MCF 10A (cell line): ENCODE data around the gene STEAP3. TPM values are rescaled to one million over a fixed set of nuclear protein-coding genes. Genes with fewer than 3 reads are reported as not detected.

Experiments used
- BruUV-seq: library from RNA; stranded (reverse); fragments of 400-500 nt; replicated peaks from 2 replicates; lab custom pipeline; 2021; lab: Mats Ljungman, UMichigan
- CTCF ChIA-PET: fragments of 300-600 bp; sonication (Branson Sonifier 250); formaldehyde crosslinking; extraction: SDS; loops from one replicate; lab custom pipeline; 2021; ENCODE audit warnings: antibody characterized with exemption, inconsistent platforms; lab: Yijun Ruan, JAX
- POLR2A ChIA-PET: fragments of 300-600, 350-650 bp; sonication (Branson Sonifier 250); formaldehyde crosslinking; extraction: SDS; loops from one replicate; lab custom pipeline; 2020; ENCODE audit warnings: antibody characterized with exemption, inconsistent platforms; lab: Yijun Ruan, JAX
- DNase-seq: peaks from one replicate; pipeline ENCODE4 v3.0.0-alpha.2; 2018; ENCODE audit not compliant: unreplicated experiment
- H3K27ac Mint-ChIP-seq: one replicate; pipeline ENCODE4 v1.8.0; 2022; ENCODE audit warnings: mild to moderate bottlenecking, low read depth, mixed read lengths; ENCODE audit not compliant: unreplicated experiment
- H3K27me3 Mint-ChIP-seq: one replicate; pipeline ENCODE4 v1.8.0; 2022; ENCODE audit warnings: mixed read lengths; ENCODE audit not compliant: insufficient read depth, unreplicated experiment
- H3K36me3 Mint-ChIP-seq: one replicate; pipeline ENCODE4 v1.8.0; 2022; ENCODE audit warnings: mild to moderate bottlenecking, moderate library complexity, mixed read lengths; ENCODE audit not compliant: insufficient read depth, unreplicated experiment
- H3K4me1 Mint-ChIP-seq: one replicate; pipeline ENCODE4 v1.8.0; 2022; ENCODE audit warnings: mixed read lengths; ENCODE audit not compliant: insufficient read depth, unreplicated experiment
- H3K4me3 Mint-ChIP-seq: one replicate; pipeline ENCODE4 v1.8.0; 2022; ENCODE audit warnings: mild to moderate bottlenecking, moderate library complexity, mixed read lengths; ENCODE audit not compliant: unreplicated experiment
- H3K9me3 Mint-ChIP-seq: one replicate; pipeline ENCODE4 v1.8.0; 2022; ENCODE audit warnings: mixed read lengths; ENCODE audit not compliant: unreplicated experiment
- CTCF ChIP-seq: fragments of 200-600 bp; IDR thresholded peaks from one replicate; pipeline ENCODE4 v1.8.0; 2022; ENCODE audit warnings: antibody characterized with exemption, mild to moderate bottlenecking; ENCODE audit not compliant: unreplicated experiment
- intact Hi-C: fragments of 100-400 bp; cut with micrococcal nuclease; formaldehyde crosslinking; loops from 2 replicates; pipeline ENCODE4 v1.14.1; 2022
- total RNA-seq: library from RNA; stranded (reverse); gene quantifications from 2 replicates; pipeline ENCODE4 v1.2.3, GENCODE V29; 2022

STEAP3 gene
- total RNA-seq, 1 experiment from 2014 or later = 25.0 TPM

DNA sequence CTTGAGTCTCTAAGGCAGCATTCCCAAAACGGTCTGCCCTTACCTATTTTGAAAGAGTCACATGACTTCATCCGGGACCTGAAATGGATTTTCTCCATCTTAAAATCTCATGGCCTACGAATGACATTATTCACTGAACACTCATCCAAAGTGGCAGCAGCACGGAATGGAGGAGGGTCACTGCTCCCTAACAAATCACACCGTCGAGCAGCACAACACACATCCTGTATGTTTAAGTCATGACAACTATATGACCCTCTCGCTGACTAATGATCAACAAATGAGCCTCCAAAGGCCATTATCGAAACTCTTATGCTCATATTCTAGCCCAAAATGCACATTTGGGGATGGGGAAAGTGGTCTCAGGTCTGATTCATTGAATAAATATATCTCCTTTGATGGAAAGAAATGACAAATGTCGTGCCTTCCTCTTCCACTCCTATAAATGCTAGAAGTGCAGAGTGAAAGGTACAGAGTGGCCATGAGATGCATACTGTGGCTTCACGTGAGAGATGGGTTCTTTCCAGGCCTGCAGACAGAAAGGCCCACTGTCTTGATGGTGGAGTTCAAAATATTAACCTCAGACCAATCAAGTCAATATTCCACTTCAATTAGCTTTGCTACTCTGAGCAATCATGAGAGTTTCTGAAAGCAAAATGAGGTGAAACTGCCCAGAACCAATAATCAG, 72.2 kb downstream of the STEAP3 start:
- Mint-ChIP-seq H3K9me3 (no peaks in the 10 kb centered on the region), H3K4me1 (no peaks in the 10 kb centered on the region), H3K27ac (no peak overlapping the region), H3K36me3 (no peaks in the 10 kb centered on the region), H3K4me3 (no peak overlapping the region), H3K27me3 (no peaks in the 10 kb centered on the region)
- ChIA-PET CTCF (interaction anchor here (8.1 kb wide), 1 partner anchor 414 kb away, joined by 145 read pairs; no protein-coding TSS in a partner anchor), POLR2A (no interaction called here)
- intact Hi-C loops = no loop called here
- no peak for TF ChIP-seq CTCF
- no peak for DNase-seq
- BruUV-seq = no TSS peak

- intact Hi-C loops = no loop called here
- no peaks in the 10 kb centered on the region for H3K4me1 Mint-ChIP-seq
- no peak overlapping the region for H3K27ac Mint-ChIP-seq
- no TSS peak for BruUV-seq
- H3K4me3 Mint-ChIP-seq = no peak overlapping the region
- ChIA-PET CTCF (interaction anchor here (1.1 to 2.9 kb wide), 3 partner anchors 8 to 419 kb away, joined by 3 to 16 read pairs (median 12); no protein-coding TSS in a partner anchor), POLR2A (no interaction called here)
- no peak for TF ChIP-seq CTCF
- DNase-seq = no peak
- no peaks in the 10 kb centered on the region for H3K9me3 Mint-ChIP-seq
- H3K36me3 Mint-ChIP-seq = no peaks in the 10 kb centered on the region
- no peaks in the 10 kb centered on the region for H3K27me3 Mint-ChIP-seq
Measured at GRCh38 chr2:119301413-119301812, 77.8 kb downstream of the STEAP3 start.

DNA sequence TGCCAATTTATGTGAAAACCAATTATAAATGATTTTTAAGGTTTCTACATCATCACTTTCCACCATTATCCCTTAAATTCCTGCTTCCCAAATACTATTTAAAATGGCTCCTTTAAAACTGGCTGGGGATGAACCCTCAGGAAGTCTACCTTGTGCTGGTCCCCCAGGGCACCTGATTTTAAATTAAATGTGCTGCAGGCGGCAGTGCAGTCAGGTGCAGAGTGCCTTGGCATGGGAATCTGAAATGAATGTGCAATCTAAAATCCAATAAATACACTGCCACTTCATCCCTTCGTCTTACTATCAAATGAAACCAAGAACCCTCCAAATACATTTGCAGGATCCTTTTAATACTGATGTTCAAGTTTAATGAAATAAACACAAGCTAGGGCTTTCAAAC, 81.2 kb downstream of the STEAP3 start:
- H3K27me3 Mint-ChIP-seq = no peaks in the 10 kb centered on the region
- H3K4me1 Mint-ChIP-seq = no peaks in the 10 kb centered on the region
- ChIA-PET CTCF (interaction anchor here (0.6 to 1.3 kb wide), 4 partner anchors 21 to 423 kb away, joined by 3 read pairs; no protein-coding TSS in a partner anchor), POLR2A (no interaction called here)
- no TSS peak for BruUV-seq
- no peak for DNase-seq
- H3K27ac Mint-ChIP-seq = no peak overlapping the region
- H3K36me3 Mint-ChIP-seq = no peaks in the 10 kb centered on the region
- no peaks in the 10 kb centered on the region for H3K9me3 Mint-ChIP-seq
- intact Hi-C loops = no loop called here
- no peak overlapping the region for H3K4me3 Mint-ChIP-seq
- no peak for TF ChIP-seq CTCF

DNA sequence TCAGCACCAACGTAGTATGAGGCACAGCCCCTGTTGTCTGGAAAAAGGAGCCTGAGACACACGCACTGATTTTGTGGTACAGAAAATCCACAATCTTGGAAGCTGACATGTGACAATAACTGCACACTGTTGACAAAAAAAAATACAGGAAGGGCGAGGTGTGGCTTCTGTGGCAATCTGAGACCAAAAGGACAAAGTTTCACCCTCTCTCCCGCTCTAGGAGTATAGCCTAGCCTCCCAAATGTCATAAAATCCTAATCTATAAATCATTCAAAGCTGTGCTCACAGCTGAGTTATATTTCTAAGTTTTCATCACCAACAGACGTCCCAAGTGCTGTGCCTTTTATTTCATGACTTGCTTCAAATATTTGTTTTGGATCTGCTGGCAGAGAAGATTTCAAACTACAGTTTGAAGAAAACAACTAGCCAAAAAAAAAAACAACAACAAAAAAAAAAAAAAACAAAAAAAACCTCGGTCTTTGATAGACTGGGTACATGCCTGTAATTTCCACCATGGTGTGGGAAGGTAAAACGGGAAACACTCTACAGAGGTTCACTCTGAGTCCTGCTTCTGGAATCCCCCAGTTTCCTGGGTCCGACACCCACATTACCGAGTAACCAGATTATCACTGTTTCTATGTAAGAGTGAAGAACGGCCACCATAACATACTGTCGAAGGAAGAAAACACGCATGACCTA, 82.0 kb downstream of the STEAP3 start:
- Mint-ChIP-seq H3K4me1 (no peaks in the 10 kb centered on the region), H3K27me3 (no peaks in the 10 kb centered on the region), H3K27ac (no peak overlapping the region), H3K4me3 (no peak overlapping the region), H3K36me3 (no peaks in the 10 kb centered on the region), H3K9me3 (no peaks in the 10 kb centered on the region)
- CTCF ChIA-PET = interaction anchor here (0.6 to 1.1 kb wide), 4 partner anchors 81 to 636 kb away, joined by 3 to 5 read pairs (median 3); no protein-coding TSS in a partner anchor
- no TSS peak for BruUV-seq
- POLR2A ChIA-PET = interaction anchor here (1.0 kb wide), 1 partner anchor 8 kb away, joined by 3 read pairs; no protein-coding TSS in a partner anchor
- intact Hi-C loops = no loop called here
- DNase-seq = no peak
- TF ChIP-seq CTCF = no peak
